SK-N-SH (cell line): ENCODE measurements around the gene TIMELESS. TPM values are rescaled to one million over a fixed set of nuclear protein-coding genes. Genes with fewer than 3 reads are reported as not detected.
"Not testable (repeated sequence)": the region's sequence is repeated elsewhere in the genome, so short reads cannot be mapped to it uniquely, and the experiment has no call there.

ENCODE experiments used
- CTCF ChIA-PET: fragments of 300-600, 350-600 bp; formaldehyde crosslinking; extraction: SDS; loops from one replicate; lab custom pipeline; 2021; lab: Yijun Ruan, JAX
- POLR2A ChIA-PET: fragments of 350-600 bp; sonication (Branson Sonifier 250); formaldehyde crosslinking; extraction: SDS; loops from one replicate; lab custom pipeline; 2020; ENCODE audit warnings: antibody characterized with exemption, inconsistent platforms; lab: Yijun Ruan, JAX
- DNase-seq: peaks from one replicate; pipeline ENCODE4 v3.0.0; 2012
- H2AFZ ChIP-seq: fragments of 200-600 bp; sonication (generic); 2 replicates; pipeline ENCODE4 v1.8.1; 2016; ENCODE audit warnings: antibody characterized with exemption, mild to moderate bottlenecking, low read depth
- H3F3A ChIP-seq: fragments of 200-600 bp; sonication (generic); replicated peaks from 2 replicates; pipeline ENCODE3; 2016; ENCODE audit warnings: antibody characterized with exemption, mild to moderate bottlenecking; ENCODE audit not compliant: insufficient read depth
- H3K27ac ChIP-seq, 2 experiments: fragments of 200-500 bp in 1 of 2; fragments of 200-600 bp in 1 of 2; sonication (Bioruptor generic) in 1 of 2; sonication (generic), shearing (Covaris generic) in 1 of 2; 2 replicates each; pipeline versions ENCODE4 v1.5.1 to v1.6.1; 2014 to 2016; ENCODE audit warnings: low read depth in 2 of 2, inconsistent platforms in 1 of 2, low read length in 1 of 2, mild to moderate bottlenecking in 1 of 2, mixed read lengths in 1 of 2
- H3K27me3 ChIP-seq: fragments of 200-600 bp; sonication (generic), shearing (Covaris generic); 2 replicates; pipeline ENCODE4 v1.6.1; 2016; ENCODE audit warnings: mixed run types; ENCODE audit not compliant: insufficient read depth
- H3K36me3 ChIP-seq, 2 experiments: fragments of 200-500 bp in 1 of 2; fragments of 200-600 bp in 1 of 2; sonication (Bioruptor generic) in 1 of 2; sonication (generic) in 1 of 2; replicated peaks in 1 of 2; 2 replicates each; pipeline versions ENCODE3 to v1.5.1; 2014 to 2016; ENCODE audit warnings: low read length in 1 of 2, mild to moderate bottlenecking in 1 of 2; ENCODE audit not compliant: insufficient read depth in 2 of 2, control insufficient read depth in 1 of 2
- H3K4me1 ChIP-seq, 2 experiments: fragments of 200-500 bp in 1 of 2; fragments of 200-600 bp in 1 of 2; sonication (Bioruptor generic) in 1 of 2; sonication (generic), shearing (Covaris generic) in 1 of 2; 2 replicates each; pipeline versions ENCODE4 v1.5.1 to v1.6.1; 2014 to 2016; ENCODE audit warnings: low read depth in 1 of 2, low read length in 1 of 2, mixed run types in 1 of 2; ENCODE audit not compliant: insufficient read depth in 2 of 2, control insufficient read depth in 1 of 2
- H3K4me2 ChIP-seq: fragments of 200-600 bp; sonication (generic), shearing (Covaris generic); 2 replicates; pipeline ENCODE4 v1.6.1; 2017; ENCODE audit warnings: mixed run types
- H3K4me3 ChIP-seq, 2 experiments: fragments of 200-500 bp in 1 of 2; fragments of 200-600 bp in 1 of 2; sonication (Bioruptor generic) in 1 of 2; sonication (generic), shearing (Covaris generic) in 1 of 2; 2 replicates each; pipeline versions ENCODE4 v1.5.1 to v1.8.1; 2014 to 2016; ENCODE audit warnings: low read depth in 2 of 2, inconsistent platforms in 1 of 2, low read length in 1 of 2, mild to moderate bottlenecking in 1 of 2, mixed read lengths in 1 of 2, moderate library complexity in 1 of 2
- H3K79me2 ChIP-seq: fragments of 200-600 bp; sonication (generic); 2 replicates; pipeline ENCODE4 v1.8.1; 2017; ENCODE audit warnings: mild to moderate bottlenecking; ENCODE audit not compliant: insufficient read depth
- H3K9ac ChIP-seq: fragments of 200-600 bp; sonication (generic); 2 replicates; pipeline ENCODE4 v1.6.1; 2017; ENCODE audit warnings: mixed run types
- H3K9me2 ChIP-seq: fragments of 200-600 bp; sonication (generic); 2 replicates; pipeline ENCODE4 v1.6.1; 2017; ENCODE audit warnings: mixed run types
- H3K9me3 ChIP-seq: fragments of 200-600 bp; sonication (generic); 2 replicates; pipeline ENCODE4 v1.6.1; 2017; ENCODE audit warnings: mixed run types, mild to moderate bottlenecking, moderate library complexity
- H4K20me1 ChIP-seq: fragments of 200-600 bp; sonication (generic); 2 replicates; pipeline ENCODE4 v1.6.1; 2017; ENCODE audit warnings: mild to moderate bottlenecking, mixed run types; ENCODE audit not compliant: insufficient read depth
- GATA2 ChIP-seq: sonication (generic); formaldehyde crosslinking; IDR thresholded peaks from 2 replicates; pipeline ENCODE4 v1.5.0; 2020; ENCODE audit warnings: mild to moderate bottlenecking, missing genetic modification reagents
- RXRA ChIP-seq: IDR thresholded peaks from 2 replicates; pipeline ENCODE4 v1.4.0; 2012; ENCODE audit warnings: low read depth, mild to moderate bottlenecking, borderline replicate concordance
- SIN3A ChIP-seq: IDR thresholded peaks from 2 replicates; pipeline ENCODE4 v1.6.1; 2012; ENCODE audit warnings: low read depth, mild to moderate bottlenecking, low read length, moderate library complexity, borderline replicate concordance
- TAF1 ChIP-seq: IDR thresholded peaks from 2 replicates; pipeline ENCODE4 v1.6.1; 2012; ENCODE audit warnings: low read depth, mild to moderate bottlenecking, low read length, moderate library complexity, borderline replicate concordance
- WGBS: methylation state at CpG from one replicate; pipeline ENCODE4 v1.1.6; 2017; ENCODE audit warnings: low lambda C conversion rate; 5-methylcytosine and 5-hydroxymethylcytosine counted together
- polyA plus RNA-seq, 3 experiments: library from polyadenylated mRNA; depleted of rRNA; stranded (reverse); fragments of >200 nt; gene quantifications; 2 replicates each; pipeline ENCODE4 v1.2.3, GENCODE V29; 2012

Gene TIMELESS
- polyA plus RNA-seq, 1 of the 3 experiments (the other 2 are of a cell fraction), result 5.4 TPM

- Histone ChIP-seq H3F3A (peaks cover 7% of the 10 kb centered on the region), H3K36me3 (no peaks in the 10 kb centered on the region), H2AFZ (peak overlapping the region; percentile 89), H3K27ac (peak overlapping the region; percentile 72 to 91), H3K4me3 (peak overlapping the region; percentile 68 to 75), H3K9me3 (no peaks in the 10 kb centered on the region), H4K20me1 (no peaks in the 10 kb centered on the region), H3K27me3 (no peaks in the 10 kb centered on the region), H3K4me1 (peaks cover 3 to 8% of the 10 kb centered on the region in 2 experiments; a peak in 3 of 4 replicates), H3K9ac (peak overlapping the region; percentile 90), H3K9me2 (no peaks in the 10 kb centered on the region), H3K4me2 (peak overlapping the region; percentile 91), H3K79me2 (peaks cover 26% of the 10 kb centered on the region; the same call in 1 of the 2 replicates)
- WGBS, result 32% methylated on average over 5 of the region's 5 CpGs
- DNase-seq, result no peak
- CTCF ChIA-PET, result interaction anchor here (1.0 to 3.3 kb wide), 4 partner anchors 9 to 260 kb away, joined by 3 to 32 read pairs (median 8); partner anchors contain the start of gene SMARCC2
- no peak for TF ChIP-seq GATA2 (CRISPR knock-in tag)
- POLR2A ChIA-PET, result interaction anchor here (0.6 to 1.6 kb wide), 9 partner anchors 11 to 134 kb away, joined by 3 to 9 read pairs (median 3); partner anchors contain the start of genes CNPY2, PAN2 and STAT2
These were observed 377 bp upstream of the TIMELESS start for GRCh38 chr12:56449622-56449984.

- DNase-seq, H2AFZ ChIP-seq, H3K4me3 ChIP-seq, H3K27ac ChIP-seq, H3K9me2 ChIP-seq, H3K4me2 ChIP-seq, H4K20me1 ChIP-seq, H3K36me3 ChIP-seq, H3K4me1 ChIP-seq, H3F3A ChIP-seq, H3K27me3 ChIP-seq, H3K9me3 ChIP-seq, CTCF ChIA-PET, H3K9ac ChIP-seq, POLR2A ChIA-PET: not testable (repeated sequence)
- H3K79me2 ChIP-seq, result peaks cover 58% of the 10 kb centered on the region
- WGBS, result 58% methylated on average over 2 of the region's 2 CpGs
These were observed 6.0 kb downstream of the TIMELESS start for GRCh38 chr12:56443208-56443607.

GRCh38 chr12:56437430-56438176 lies 11.6 kb downstream of the TIMELESS start:
- Histone ChIP-seq H3K79me2 (peaks cover 58% of the 10 kb centered on the region), H3K9me2 (no peaks in the 10 kb centered on the region), H3F3A (no peaks in the 10 kb centered on the region), H2AFZ (no peak overlapping the region), H3K27ac (no peak overlapping the region), H3K4me1 (no peaks in the 10 kb centered on the region; a peak in 1 of 4 replicates), H3K36me3 (peaks cover 3 to 4% of the 10 kb centered on the region in 2 experiments), H3K4me3 (no peak overlapping the region), H4K20me1 (no peaks in the 10 kb centered on the region), H3K9ac (no peak overlapping the region), H3K4me2 (no peak overlapping the region), H3K27me3 (no peaks in the 10 kb centered on the region), H3K9me3 (no peaks in the 10 kb centered on the region)
- CTCF ChIA-PET, result interaction anchor here (0.8 to 2.1 kb wide), 4 partner anchors 11 to 179 kb away, joined by 3 to 6 read pairs (median 4); partner anchors contain the start of genes ANKRD52 and TIMELESS
- TF ChIP-seq RXRA (no peak), SIN3A (no peak), TAF1 (no peak)
- DNase-seq, result no peak
- POLR2A ChIA-PET, result no interaction called here
- 92% methylated on average over 11 of the region's 11 CpGs for WGBS
